A549 treated with AZD9567 at 1 μM for 4 hours (cell line): ENCODE data around the gene NAPB. TPM values are rescaled to one million over a fixed set of nuclear protein-coding genes. Genes with fewer than 3 reads are reported as not detected.

Source experiments
- total RNA-seq: library from RNA; stranded (reverse); fragments of 200-300 nt; extraction: Qiagen RNA extraction; gene quantifications from 5 replicates; pipeline ENCODE4 v1.2.3, GENCODE V29; 2022; ENCODE audit not compliant: insufficient read depth

Gene NAPB
- 3.4 to 4.4 TPM (median 4.1 TPM) in 5 replicates for total RNA-seq

DNA sequence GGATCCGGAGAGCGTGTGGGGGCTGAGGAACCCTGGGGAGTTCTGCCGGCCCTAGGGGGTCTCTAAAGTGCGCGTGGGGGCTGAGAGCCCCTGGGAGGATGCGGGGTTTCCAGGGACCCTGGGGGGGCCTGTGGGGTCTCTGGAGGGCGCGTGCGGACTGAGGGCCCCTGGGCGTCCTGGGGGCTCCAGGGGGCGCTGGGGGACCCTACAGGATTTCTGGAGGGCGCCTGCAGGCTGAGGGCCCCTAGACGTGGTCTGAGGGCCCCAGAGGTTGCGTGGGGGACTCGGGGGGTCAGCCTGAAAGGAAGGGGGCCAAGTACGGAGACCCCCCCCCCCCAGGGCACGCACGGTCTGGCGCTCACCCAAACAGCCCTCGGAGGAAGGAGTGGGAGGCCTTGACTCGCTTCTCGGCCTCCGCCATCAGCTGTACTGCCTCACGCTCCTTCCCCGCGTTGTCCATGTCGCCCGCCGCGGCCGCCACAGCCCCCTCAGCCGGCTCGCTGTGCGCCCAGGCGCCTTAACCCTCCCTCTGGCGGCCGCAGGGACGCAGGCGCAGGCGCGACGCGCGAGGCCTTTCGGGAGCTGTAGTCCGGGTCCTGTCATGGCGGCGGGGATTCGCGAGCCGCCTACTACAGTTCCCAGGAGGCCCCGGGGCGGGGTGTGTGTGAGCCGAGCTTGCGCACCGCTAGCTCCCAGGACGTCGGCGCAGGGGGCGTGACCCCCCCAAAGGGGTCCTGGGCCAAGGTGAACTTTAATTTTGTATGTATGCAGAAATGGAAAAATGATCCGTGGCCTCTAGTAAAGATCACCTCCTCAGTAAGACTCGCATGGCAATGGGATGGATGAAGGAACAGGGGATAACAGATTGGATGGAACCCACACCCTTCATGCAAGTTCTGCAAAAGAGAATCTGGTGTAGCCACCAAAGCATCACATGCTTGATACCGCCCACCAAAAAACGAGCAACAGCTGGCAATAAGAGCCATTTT is at the start of gene NAPB:
Gene NAPB (minus strand): TSS at position 546 of the 989 bp plus-strand sequence. CDS start 86 bp downstream, at position 460.

DNA sequence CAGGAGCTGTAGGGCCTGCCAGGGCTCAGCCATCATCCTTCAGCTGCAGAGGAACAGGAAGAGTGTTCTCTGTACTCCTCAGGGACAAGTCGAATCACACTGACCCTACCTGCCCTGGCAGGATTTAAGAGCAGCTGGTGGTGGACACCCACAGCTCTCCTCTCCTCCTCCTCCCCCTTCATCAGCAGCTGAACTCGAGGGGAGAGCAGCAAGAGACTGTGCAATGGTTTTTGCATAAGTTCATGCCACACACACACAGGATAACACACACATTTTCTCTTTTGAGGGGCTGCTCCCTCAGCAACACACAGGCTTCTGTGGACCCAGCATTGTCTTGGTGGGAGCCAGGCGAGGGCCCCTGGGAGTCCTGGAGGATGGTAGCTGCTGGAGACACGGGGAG is 31.5 kb upstream of the NAPB start, which contains the start of gene CST11:
Gene CST11 (minus strand): TSS at position 101 of the 400 bp plus-strand sequence. CDS start 65 bp downstream, at position 36.

DNA sequence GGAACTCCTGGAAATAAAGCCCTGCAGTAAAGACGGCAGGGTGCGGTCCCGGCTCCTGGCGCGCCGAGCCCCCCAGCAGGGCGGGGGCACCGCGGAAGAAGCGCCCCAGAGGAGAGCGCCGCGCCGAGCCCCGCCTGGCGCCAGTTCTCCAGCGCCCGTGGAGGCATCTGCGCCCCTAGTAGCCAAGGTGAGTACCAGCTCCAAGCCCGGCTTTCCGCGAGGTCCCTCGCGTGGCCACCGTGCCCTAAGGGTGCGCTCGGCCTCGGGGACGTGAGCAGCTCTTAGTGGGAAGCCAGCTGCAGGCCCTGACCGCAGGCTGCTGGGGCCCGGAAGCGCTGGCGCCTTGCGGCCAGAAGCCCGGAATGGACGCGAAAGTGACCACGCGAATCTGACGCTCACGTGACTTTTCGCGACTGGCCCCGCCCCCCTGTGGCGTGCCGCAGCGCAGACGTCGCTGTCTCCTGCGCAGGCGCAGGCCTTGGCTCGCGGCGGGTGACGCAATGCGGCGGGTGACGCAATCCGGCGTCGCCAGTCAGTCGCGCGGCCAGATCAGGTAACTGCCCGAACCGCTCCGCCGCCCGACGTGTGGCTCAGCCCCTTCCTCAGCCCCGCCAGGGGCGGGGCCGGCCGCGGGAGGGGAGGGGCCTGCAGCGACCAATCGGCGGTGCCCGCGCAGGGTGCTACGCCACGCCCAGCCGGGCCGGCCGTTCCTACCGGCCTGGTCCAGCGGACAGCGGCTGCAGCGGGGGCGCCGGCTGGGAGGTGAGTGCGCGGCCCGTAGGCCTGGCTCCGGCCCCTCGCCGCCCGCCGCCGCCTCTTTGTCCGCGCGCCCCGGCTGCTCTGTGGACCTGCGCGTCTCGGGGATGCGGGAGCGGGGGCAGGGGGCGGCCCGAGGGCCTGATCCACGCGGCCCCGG is 59.6 kb downstream of the NAPB start, which contains the start of gene GZF1:
Gene GZF1 (plus strand): TSS at position 707 of the 916 bp plus-strand sequence. CDS start 2,202 bp downstream, outside the sequence.

DNA sequence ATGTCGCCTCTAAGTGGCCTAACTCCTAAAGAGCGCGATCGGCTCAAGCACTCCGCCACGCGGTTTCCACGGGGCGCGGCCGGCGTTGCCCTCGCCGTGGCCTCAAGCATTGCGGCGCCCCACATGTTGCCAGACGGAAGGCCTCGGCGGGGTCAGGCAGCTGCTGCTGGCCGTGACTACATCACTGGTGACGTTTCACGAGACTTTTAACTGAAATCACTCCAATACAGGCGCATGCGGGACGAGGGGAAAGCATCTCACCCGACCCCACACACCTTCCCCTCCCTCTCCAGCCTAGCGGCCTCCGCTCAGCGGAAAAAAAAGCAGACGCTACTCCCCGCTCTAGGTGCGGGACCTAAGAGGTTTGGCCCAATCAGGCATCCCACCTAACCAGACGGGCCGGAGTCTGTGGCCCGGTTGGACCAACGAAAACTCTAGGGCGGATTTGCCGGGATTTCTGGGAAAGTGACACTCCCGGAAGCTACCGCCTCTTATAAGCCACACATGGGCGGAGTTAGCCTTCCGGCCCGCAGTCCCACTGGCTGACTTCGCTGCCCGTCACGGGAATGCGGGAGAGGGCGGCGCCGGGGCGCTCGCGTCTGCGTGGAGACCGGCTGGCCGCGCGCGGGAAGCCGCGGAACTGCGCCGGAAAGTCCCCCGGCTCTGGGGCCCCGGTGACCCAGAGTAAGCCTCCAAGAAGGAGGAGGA is 70.9 kb downstream of the NAPB start, which contains the start of gene NXT1:
Gene NXT1 (plus strand): TSS at position 596 of the 708 bp plus-strand sequence. CDS start 3,251 bp downstream, outside the sequence.

Other genes with a start within 250 kb of the NAPB start
- 59.4 to 72.5 TPM (median 69.5 TPM) in 5 replicates for gene NXT1, start 70.7 kb downstream of the NAPB start, total RNA-seq
- gene GZF1, start 59.3 kb downstream of the NAPB start, total RNA-seq = 7.9 to 12.7 TPM (median 11.2 TPM) in 5 replicates
- not detected in 5 replicates for gene CSTL1, start 18.2 kb upstream of the NAPB start, total RNA-seq
- not detected in 5 replicates for gene CST11, start 31.4 kb upstream of the NAPB start, total RNA-seq
- gene CST8, start 69.6 kb upstream of the NAPB start, total RNA-seq = not detected in 5 replicates
- gene CST9L, start 147.0 kb upstream of the NAPB start, total RNA-seq = not detected in 5 replicates
- not detected in 5 replicates for gene CST9, start 184.4 kb upstream of the NAPB start, total RNA-seq
- 219 to 405 TPM (median 397 TPM) in 5 replicates for gene CST3, start 216.5 kb upstream of the NAPB start, total RNA-seq